ENCODE results near the gene COX5B.
A peak's percentile ranks its signal among the peaks of the same experiment; 100 is the strongest.
"Not testable (repeated sequence)": the region's sequence is repeated elsewhere in the genome, so short reads cannot be mapped to it uniquely, and the experiment has no call there.

Gene COX5B

GRCh38 chr2:97654309-97654708, 8.4 kb downstream of the COX5B start:
- no peak for DNase-seq (ENCODE audit: low spot score)

- no peak for DNase-seq (ENCODE audit: low spot score)
Observed at GRCh38 chr2:97654791-97655190, 8.9 kb downstream of the COX5B start.

- no peak for DNase-seq (ENCODE audit: low spot score)
Observed at GRCh38 chr2:97656129-97656755, 10.4 kb downstream of the COX5B start.

GRCh38 chr2:97656905-97657587, 11.2 kb downstream of the COX5B start:
- no peak for DNase-seq (ENCODE audit: low spot score)

GRCh38 chr2:97657986-97658690, 12.3 kb downstream of the COX5B start:
- no peak for DNase-seq (ENCODE audit: low spot score)

GRCh38 chr2:97658691-97659157, 12.9 kb downstream of the COX5B start:
- no peak for DNase-seq (ENCODE audit: low spot score)

GRCh38 chr2:97659256-97660043, 13.6 kb downstream of the COX5B start:
- DNase-seq (ENCODE audit: low spot score) = no peak

- no peak for DNase-seq (ENCODE audit: low spot score)
Observed at GRCh38 chr2:97660044-97660774, 14.3 kb downstream of the COX5B start.

- no peak for DNase-seq (ENCODE audit: low spot score)
Observed at GRCh38 chr2:97660775-97661389, 15.0 kb downstream of the COX5B start.

- no peak for DNase-seq (ENCODE audit: low spot score)
Observed at GRCh38 chr2:97661927-97662326, 16.1 kb downstream of the COX5B start.

GRCh38 chr2:97662386-97662894, 16.6 kb downstream of the COX5B start:
- no peak for DNase-seq (ENCODE audit: low spot score)

- DNase-seq (ENCODE audit: low spot score) = peak; percentile 89
Observed at GRCh38 chr2:97662895-97663625, 17.2 kb downstream of the COX5B start.

GRCh38 chr2:97663626-97663961, 17.7 kb downstream of the COX5B start:
- no peak for DNase-seq (ENCODE audit: low spot score)

GRCh38 chr2:97663962-97664635, 18.2 kb downstream of the COX5B start, which contains the start of gene ACTR1B:
Gene ACTR1B (minus strand): TSS chr2:97664044. CDS start chr2:97663890, 154 bp downstream.
- DNase-seq (ENCODE audit: low spot score) = peak; percentile 96

- DNase-seq (ENCODE audit: low spot score) = no peak
Observed at GRCh38 chr2:97664636-97664970, 18.7 kb downstream of the COX5B start.

- DNase-seq (ENCODE audit: low spot score) = no peak
Observed at GRCh38 chr2:97669448-97669847, 23.6 kb downstream of the COX5B start, which contains the start of gene C2orf92. Gene C2orf92 (plus strand): TSS chr2:97669713. CDS start chr2:97669789, 76 bp downstream.

GRCh38 chr2:97670471-97670870, 24.6 kb downstream of the COX5B start:
- DNase-seq (ENCODE audit: low spot score) = no peak

- no peak for DNase-seq (ENCODE audit: low spot score)
Observed at GRCh38 chr2:97671526-97671925, 25.7 kb downstream of the COX5B start.

- DNase-seq (ENCODE audit: low spot score) = not testable (repeated sequence)
Observed at GRCh38 chr2:97672606-97673140, 26.8 kb downstream of the COX5B start.
